HUES48 (cell line): ENCODE results near the gene MRAP.

Experiments used
- H3K27ac ChIP-seq: one replicate; pipeline ENCODE4 v1.7.0; 2013; ENCODE audit warnings: low read depth, low read length, inconsistent platforms
- H3K27me3 ChIP-seq: 2 replicates; pipeline ENCODE4 v1.6.1; 2013; ENCODE audit warnings: mild to moderate bottlenecking, low read length; ENCODE audit not compliant: control insufficient read depth, insufficient read depth
- H3K36me3 ChIP-seq: 2 replicates; pipeline ENCODE4 v1.6.1; 2013; ENCODE audit warnings: low read length; ENCODE audit not compliant: control insufficient read depth, insufficient read depth
- H3K4me1 ChIP-seq: 2 replicates; pipeline ENCODE4 v1.6.1; 2013; ENCODE audit warnings: mild to moderate bottlenecking, low read length; ENCODE audit not compliant: control insufficient read depth, insufficient read depth
- H3K4me3 ChIP-seq: 2 replicates; pipeline ENCODE4 v1.5.1; 2013; ENCODE audit warnings: mild to moderate bottlenecking, low read depth, low read length
- H3K9ac ChIP-seq: 2 replicates; pipeline ENCODE4 v1.6.1; 2013; ENCODE audit warnings: mild to moderate bottlenecking, low read depth, low read length, moderate library complexity
- H3K9me3 ChIP-seq: 2 replicates; pipeline ENCODE4 v1.6.1; 2013; ENCODE audit warnings: low read length; ENCODE audit not compliant: control insufficient read depth, insufficient read depth

MRAP gene

DNA sequence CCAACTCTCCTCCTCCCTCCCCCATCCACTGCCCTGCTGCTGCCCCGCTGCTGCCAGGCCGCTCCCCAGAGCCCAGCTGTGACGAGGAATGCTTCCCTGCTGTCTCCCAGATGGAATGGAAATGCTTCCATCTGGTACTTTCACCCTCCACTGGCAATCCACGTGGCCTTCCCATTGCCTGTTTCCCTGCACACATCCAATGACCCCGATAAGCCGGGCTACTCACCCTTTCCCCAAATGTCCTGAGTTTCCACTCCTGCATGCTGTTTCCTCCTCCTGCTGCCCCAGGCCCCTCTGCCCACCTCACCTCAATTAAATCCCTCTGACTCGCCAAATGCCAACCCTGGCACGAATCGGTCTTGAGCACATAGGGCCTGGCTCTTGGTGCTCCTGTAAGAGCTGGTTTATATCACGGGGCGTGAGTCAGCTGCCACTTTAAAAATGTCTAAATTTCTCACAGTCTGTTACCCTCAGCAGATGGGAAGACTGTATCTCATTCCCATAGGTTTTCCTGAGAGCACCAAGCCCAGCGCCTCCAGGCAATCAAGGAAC is 36.4 kb downstream of the MRAP start:
- Histone ChIP-seq H3K27me3 (no peaks in the 10 kb centered on the region), H3K9me3 (no peaks in the 10 kb centered on the region), H3K9ac (no peak overlapping the region), H3K27ac (no peak overlapping the region), H3K4me1 (peaks cover 13% of the 10 kb centered on the region; the same call in 1 of the 2 replicates), H3K36me3 (peaks cover 93% of the 10 kb centered on the region), H3K4me3 (no peak overlapping the region)

DNA sequence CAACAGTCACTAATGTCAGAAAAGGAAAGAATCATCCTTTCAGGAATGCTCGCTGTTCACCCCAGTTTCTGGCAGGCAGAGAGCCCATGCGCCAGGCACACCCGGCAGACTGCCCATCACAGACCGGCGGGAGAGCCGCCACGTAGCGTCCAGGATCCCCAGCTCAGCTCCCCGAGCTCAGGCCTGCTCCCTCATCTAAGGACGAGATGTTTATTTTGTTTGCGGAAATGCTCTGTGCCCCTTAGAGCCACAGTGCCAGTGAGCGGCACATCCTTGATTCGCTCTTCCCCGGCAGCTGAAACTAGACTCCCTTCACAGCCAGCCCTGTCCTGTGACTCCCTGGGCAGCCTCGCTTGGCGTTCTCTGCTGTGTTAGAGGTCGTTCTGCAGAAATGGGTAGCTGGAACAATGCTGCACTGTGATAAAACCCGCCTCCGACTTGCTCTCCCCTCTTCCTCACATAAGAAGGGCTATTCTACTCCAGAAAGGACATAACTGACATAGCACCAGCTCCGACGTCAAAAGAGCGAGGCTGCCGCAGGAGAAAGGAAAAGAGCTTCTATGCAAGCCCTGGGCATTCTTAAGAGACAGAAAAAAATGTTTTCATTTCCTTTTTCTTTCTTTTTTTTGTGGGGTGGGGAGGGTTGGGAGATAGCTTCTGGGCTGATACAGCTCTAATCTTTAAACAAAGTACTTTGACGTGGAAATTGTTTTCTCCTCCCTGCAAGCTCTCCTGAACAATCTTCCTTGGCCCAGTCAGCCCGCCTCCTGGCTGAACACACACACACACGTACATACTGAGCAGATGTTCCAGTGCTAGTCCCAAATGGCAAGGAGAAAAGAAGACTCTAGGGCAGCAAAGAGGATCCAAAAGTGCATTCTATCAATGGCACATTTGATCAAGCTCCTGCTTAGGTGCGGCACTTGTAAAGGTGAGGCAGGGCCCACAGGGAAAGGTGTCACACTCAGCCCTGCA is 37.2 kb downstream of the MRAP start:
- no peak overlapping the region for H3K9ac ChIP-seq
- H3K36me3 ChIP-seq = peaks cover 93% of the 10 kb centered on the region

DNA sequence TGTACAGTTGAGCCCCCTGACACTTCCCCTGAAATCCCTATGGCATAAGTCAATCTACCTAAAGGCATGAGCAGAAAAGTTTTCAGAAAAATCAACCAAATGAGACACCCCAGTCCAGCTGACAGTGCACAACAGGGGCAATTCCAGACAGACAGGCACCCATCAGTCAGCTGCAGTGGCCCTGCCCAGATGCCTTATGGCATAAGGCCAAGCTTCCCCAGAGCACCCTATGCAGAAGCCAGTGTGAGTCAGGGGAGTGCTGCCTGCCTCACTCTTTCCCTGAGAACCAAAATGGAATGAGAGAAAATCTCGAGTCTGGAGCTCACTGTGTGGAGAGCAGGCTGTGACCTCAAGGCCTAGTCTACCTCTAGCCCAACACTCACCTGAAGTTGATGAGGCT is 38.1 kb downstream of the MRAP start:
- H3K27me3 ChIP-seq = no peaks in the 10 kb centered on the region
- H3K9ac ChIP-seq = no peak overlapping the region; the same call in 1 of the 2 replicates
- no peak overlapping the region for H3K4me3 ChIP-seq
- peaks cover 93% of the 10 kb centered on the region for H3K36me3 ChIP-seq
- no peaks in the 10 kb centered on the region for H3K9me3 ChIP-seq
- peaks cover 8% of the 10 kb centered on the region; the same call in 1 of the 2 replicates for H3K4me1 ChIP-seq
- no peak overlapping the region for H3K27ac ChIP-seq

More for the DNA sequence above, 37.2 kb downstream of the MRAP start:
- Histone ChIP-seq H3K9me3 (no peaks in the 10 kb centered on the region), H3K4me1 (peaks cover 11% of the 10 kb centered on the region; the same call in 1 of the 2 replicates), H3K27me3 (no peaks in the 10 kb centered on the region), H3K4me3 (no peak overlapping the region), H3K27ac (no peak overlapping the region)

DNA sequence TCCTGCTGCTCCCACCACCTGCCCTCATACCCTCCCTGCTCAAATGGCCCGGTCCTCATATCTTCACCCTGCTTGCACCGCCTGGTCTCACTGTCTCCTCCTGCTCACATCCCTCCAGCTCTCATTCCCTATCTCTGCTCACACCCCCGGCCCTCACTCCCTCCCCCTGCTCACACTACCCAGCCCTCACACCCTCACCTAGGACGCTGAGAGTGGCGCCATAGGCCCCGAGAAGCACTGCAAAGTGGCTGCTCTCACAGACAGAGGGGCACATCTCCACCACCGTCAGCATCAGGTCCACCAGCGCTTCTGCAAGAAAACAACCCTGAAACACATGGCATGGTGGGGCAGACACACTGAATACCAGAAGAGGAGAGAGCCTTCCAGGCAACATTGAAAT is 38.6 kb downstream of the MRAP start:
- H3K9me3 ChIP-seq = no peaks in the 10 kb centered on the region
- H3K4me1 ChIP-seq = peaks cover 7% of the 10 kb centered on the region; the same call in 1 of the 2 replicates
- H3K9ac ChIP-seq = no peak overlapping the region; the same call in 1 of the 2 replicates
- H3K36me3 ChIP-seq = peaks cover 95% of the 10 kb centered on the region
- no peak overlapping the region for H3K27ac ChIP-seq
- H3K27me3 ChIP-seq = no peaks in the 10 kb centered on the region
- H3K4me3 ChIP-seq = no peak overlapping the region

DNA sequence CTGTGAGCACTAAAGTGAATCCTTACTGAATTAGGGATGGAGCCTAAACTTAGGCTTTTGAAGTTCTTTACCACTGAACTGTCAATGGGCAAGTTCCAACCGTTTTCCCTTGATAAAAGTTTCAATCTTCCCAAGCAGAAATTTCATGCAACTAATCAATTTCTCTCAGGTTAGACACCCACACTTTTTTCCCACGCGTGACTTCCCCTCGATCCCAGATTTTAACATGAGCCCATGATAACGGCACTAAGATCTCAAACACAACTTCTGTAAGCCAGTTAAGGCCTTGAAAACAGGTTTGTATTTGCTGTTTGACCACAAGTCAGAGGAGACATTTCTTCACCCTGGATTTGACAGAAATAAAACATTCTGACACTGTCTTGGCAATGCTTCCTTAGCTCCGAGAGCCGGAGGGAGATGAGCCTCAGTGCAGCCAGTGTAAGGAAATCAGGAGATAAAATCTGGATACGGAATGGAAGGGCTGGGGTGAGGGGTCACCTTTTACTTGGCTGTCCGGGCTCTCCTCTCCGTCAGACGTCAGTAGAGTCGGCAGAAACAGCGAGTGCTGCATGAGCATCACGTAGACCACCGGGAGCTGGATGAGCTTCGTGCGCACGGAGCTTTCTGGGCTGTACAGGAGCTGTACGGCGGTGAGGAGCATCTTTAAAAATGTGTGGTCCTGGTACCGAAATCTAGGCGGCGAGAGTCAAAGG is 39.7 kb downstream of the MRAP start:
- H3K9me3 ChIP-seq = no peaks in the 10 kb centered on the region
- H3K27ac ChIP-seq = no peak overlapping the region
- H3K27me3 ChIP-seq = no peaks in the 10 kb centered on the region
- H3K36me3 ChIP-seq = peaks cover 98% of the 10 kb centered on the region
- peaks cover 7% of the 10 kb centered on the region; the same call in 1 of the 2 replicates for H3K4me1 ChIP-seq
- H3K4me3 ChIP-seq = no peak overlapping the region
- H3K9ac ChIP-seq = no peak overlapping the region

DNA sequence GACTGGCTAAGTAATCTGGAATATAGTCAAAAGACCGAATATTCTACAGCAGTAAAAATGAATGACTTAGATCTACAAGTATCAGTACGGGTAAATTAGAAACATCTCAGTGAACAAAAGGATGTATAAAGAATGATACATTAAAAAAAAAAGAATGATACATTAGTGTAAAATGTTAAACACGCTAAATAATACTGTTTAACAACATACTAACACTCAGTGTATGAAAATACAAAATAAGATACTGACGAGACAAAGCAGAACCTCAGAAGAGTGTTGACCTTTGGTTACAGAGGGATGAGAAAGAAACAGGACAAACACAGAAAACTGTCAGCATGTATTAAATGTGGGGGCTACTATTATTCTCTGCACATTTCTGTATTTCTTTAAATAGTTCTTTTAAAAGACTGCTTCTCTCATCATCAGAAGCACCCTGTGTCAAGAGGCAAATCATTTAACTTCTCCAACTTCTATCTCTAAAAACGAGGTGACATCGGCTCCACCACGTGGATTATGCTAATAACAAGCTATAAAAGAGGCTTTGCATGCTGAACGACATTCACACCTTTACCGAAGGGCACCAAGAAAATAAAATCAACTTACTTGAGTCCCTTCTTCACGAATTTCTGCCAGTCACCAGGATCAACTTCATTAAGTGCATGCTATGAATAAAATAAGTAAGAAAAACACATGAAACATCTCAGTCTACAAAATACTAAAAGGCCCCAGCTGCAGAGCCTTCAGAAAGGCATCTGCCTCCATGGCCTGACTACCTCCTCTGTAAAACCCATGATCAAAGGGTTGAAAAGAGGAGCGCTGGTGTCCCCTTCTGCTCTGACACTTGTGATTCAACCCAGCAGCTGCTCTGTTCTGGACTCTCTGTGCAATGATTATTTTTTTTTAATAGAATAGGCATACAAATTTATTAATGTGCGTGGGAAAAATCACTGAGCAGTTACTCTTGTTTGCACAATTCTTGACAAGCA is 42.5 kb downstream of the MRAP start:
- peaks cover 98% of the 10 kb centered on the region for H3K36me3 ChIP-seq
- no peaks in the 10 kb centered on the region for H3K9me3 ChIP-seq
- no peak overlapping the region for H3K9ac ChIP-seq
- no peaks in the 10 kb centered on the region for H3K27me3 ChIP-seq
- no peaks in the 10 kb centered on the region for H3K4me1 ChIP-seq
- H3K27ac ChIP-seq = no peak overlapping the region
- no peak overlapping the region for H3K4me3 ChIP-seq

DNA sequence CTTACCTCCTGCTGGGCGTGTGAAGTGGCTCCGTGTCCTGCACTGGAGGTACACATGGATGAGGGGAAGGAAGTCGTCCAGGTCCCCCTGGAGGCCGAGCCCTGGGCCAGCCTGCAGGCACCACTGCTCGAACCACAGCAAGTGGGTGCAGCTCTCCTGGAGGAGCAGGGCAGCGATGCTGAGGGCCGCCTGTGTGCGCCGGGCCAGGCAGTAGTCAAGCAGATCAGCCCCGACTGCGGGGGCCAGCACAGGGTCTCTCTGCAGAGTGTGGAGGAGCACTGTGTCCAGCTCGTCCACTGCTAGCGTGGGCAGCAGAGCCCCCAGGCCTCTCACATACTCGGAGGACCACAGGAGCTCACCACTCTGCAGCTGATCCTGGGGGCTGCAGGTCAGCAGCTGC is 48.3 kb downstream of the MRAP start:
- no peak overlapping the region for H3K9ac ChIP-seq
- H3K36me3 ChIP-seq = peaks cover 100% of the 10 kb centered on the region
- H3K4me1 ChIP-seq = no peaks in the 10 kb centered on the region
- H3K9me3 ChIP-seq = no peaks in the 10 kb centered on the region
- H3K27me3 ChIP-seq = no peaks in the 10 kb centered on the region
- no peak overlapping the region for H3K27ac ChIP-seq
- H3K4me3 ChIP-seq = no peak overlapping the region

DNA sequence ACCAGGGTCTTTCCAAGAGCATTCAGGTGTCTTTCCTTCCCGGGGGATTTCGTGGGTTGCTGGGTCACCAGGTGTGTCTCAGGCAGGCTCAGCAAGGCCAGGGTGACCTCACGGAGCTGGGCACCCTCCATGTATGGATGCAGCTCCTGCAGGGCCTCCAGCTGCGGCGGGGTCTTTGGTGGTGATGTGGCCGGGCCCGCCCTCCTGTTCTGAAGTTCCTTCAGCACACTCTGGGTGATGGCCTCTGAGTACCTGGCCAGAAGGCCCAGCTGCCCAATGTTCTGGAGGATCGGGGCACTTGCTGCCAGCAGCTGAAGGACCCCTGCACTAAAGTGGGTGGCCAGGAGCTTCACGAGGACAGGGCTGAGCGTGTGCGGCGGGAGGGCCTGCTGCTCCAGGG is 48.7 kb downstream of the MRAP start:
- no peaks in the 10 kb centered on the region for H3K9me3 ChIP-seq
- H3K27ac ChIP-seq = no peak overlapping the region
- peaks cover 100% of the 10 kb centered on the region for H3K36me3 ChIP-seq
- H3K27me3 ChIP-seq = no peaks in the 10 kb centered on the region
- no peaks in the 10 kb centered on the region for H3K4me1 ChIP-seq
- H3K9ac ChIP-seq = no peak overlapping the region
- no peak overlapping the region for H3K4me3 ChIP-seq

DNA sequence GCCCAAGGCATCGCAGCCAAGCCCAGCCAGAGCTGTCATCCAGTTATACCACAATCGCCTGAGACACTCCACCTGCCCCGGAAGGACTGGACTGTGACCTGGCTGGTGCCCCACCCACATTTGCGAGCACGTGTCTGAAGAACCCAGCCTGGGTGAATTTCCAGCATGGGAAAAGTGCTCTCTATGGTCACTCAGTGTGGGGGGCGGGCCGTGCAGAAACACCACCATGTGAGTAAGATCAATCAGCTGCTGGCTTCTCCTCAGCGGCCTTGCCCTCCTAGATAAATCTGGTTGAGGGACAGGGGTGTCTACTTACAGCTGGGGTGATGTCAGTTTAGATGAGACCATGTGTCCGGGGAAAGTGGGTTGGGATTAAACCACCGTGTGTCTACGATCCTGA is 49.3 kb downstream of the MRAP start:
- Histone ChIP-seq H3K36me3 (peaks cover 100% of the 10 kb centered on the region), H3K27ac (no peak overlapping the region), H3K9ac (no peak overlapping the region), H3K9me3 (no peaks in the 10 kb centered on the region), H3K27me3 (no peaks in the 10 kb centered on the region), H3K4me3 (no peak overlapping the region), H3K4me1 (no peaks in the 10 kb centered on the region)
